Lower leg skin (tissue), 4 donors: ENCODE results near the gene ACSF3. TPM values are rescaled to one million over a fixed set of nuclear protein-coding genes. Genes with fewer than 3 reads are reported as not detected.

Source experiments
- DNase-seq, 2 donors: peaks; one replicate each; pipeline ENCODE4 v3.0.0-alpha.2; 2019; ENCODE audit warnings: low spot score in 2 of 2
- H3K4me3 ChIP-seq: fragments of 200-600 bp; sonication (generic); 2 replicates; pipeline ENCODE4 v1.5.1; 2017; ENCODE audit warnings: mild to moderate bottlenecking, low read depth; ENCODE audit not compliant: poor library complexity, severe bottlenecking
- CTCF ChIP-seq, 3 donors: fragments of 450-650 bp; IDR thresholded peaks; one replicate each; pipeline ENCODE4 v1.5.1; 2016; ENCODE audit warnings: antibody characterized with exemption in 3 of 3, mild to moderate bottlenecking in 3 of 3, moderate library complexity in 2 of 3
- POLR2A ChIP-seq, 2 donors: fragments of 450-650 bp; IDR thresholded peaks; one replicate each; pipeline ENCODE4 v1.6.1; 2016 to 2017; ENCODE audit warnings: antibody characterized with exemption in 2 of 2, mild to moderate bottlenecking in 1 of 2, moderate library complexity in 1 of 2
- WGBS, 2 donors: methylation state at CpG; one replicate each; pipeline ENCODE4 v1.1.5; 2018; 5-methylcytosine and 5-hydroxymethylcytosine counted together
- intact Hi-C: fragments of 100-400 bp; cut with DNase I; formaldehyde crosslinking; loops from one replicate; pipeline ENCODE4 v1.15.0; 2023; ENCODE audit warnings: low total_unique reads
- total RNA-seq, 4 donors: library from RNA; depleted of rRNA; stranded (reverse); fragments of >200 nt; gene quantifications; one replicate each; pipeline ENCODE4 v1.1.0, GENCODE V29; 2016

ACSF3 gene
- total RNA-seq, 4 donors from 2014 or later, result 22.7 to 42.3 (median 34.4) TPM

- 58 to 63% methylated on average over 26 to 27 of the region's 27 CpGs for WGBS, 2 donors
- TF ChIP-seq CTCF (IDR thresholded peaks at IDR 0.05) (no peak), POLR2A (IDR thresholded peaks at IDR 0.05) (no peak)
- H3K4me3 ChIP-seq, result no peak overlapping the region
- intact Hi-C loops, result no loop called here
- no peak for DNase-seq
Observed at GRCh38 chr16:89047331-89048089, 46.1 kb upstream of the ACSF3 start.

GRCh38 chr16:89048090-89048725 lies 45.4 kb upstream of the ACSF3 start:
- 8 to 25% methylated on average over 13 to 23 of the region's 38 CpGs for WGBS, 2 donors
- DNase-seq, result no peak
- no peak overlapping the region for H3K4me3 ChIP-seq
- TF ChIP-seq POLR2A (IDR thresholded peaks at IDR 0.05), result no peak
- no peak for TF ChIP-seq CTCF (IDR thresholded peaks at IDR 0.05)
- intact Hi-C loops, result no loop called here

- H3K4me3 ChIP-seq, result no peak overlapping the region
- WGBS, 2 donors, result 70 to 76% methylated on average over 23 to 24 of the region's 24 CpGs
- no peak for TF ChIP-seq POLR2A (IDR thresholded peaks at IDR 0.05)
- no peak for TF ChIP-seq CTCF (IDR thresholded peaks at IDR 0.05)
- intact Hi-C loops, result no loop called here
- DNase-seq, result no peak
Observed at GRCh38 chr16:89048871-89049422, 44.7 kb upstream of the ACSF3 start.

- no peak for DNase-seq
- intact Hi-C loops, result no loop called here
- 20 to 32% methylated on average over 17 to 21 of the region's 22 CpGs for WGBS, 2 donors
- TF ChIP-seq CTCF (IDR thresholded peaks at IDR 0.05), result no peak
- TF ChIP-seq POLR2A (IDR thresholded peaks at IDR 0.05), result no peak
- no peak overlapping the region for H3K4me3 ChIP-seq
Observed at GRCh38 chr16:89049484-89050118, 44.1 kb upstream of the ACSF3 start.

- no peak overlapping the region for H3K4me3 ChIP-seq
- 37 to 68% methylated on average over 13 to 14 of the region's 21 CpGs for WGBS, 2 donors
- no peak for DNase-seq
- intact Hi-C loops, result no loop called here
- no peak for TF ChIP-seq POLR2A (IDR thresholded peaks at IDR 0.05)
Observed at GRCh38 chr16:89050119-89050867, 43.4 kb upstream of the ACSF3 start.
